HAP-1 (cell line): ENCODE measurements around the gene CLIC5.

ENCODE experiments used
- DNase-seq, 2 experiments: peaks; one replicate each; pipeline ENCODE4 v3.0.0-alpha.2; 2016 to 2020; ENCODE audit warnings: low spot score in 2 of 2
- H3K27me3 ChIP-seq: fragments of 250-450 bp; sonication (Bioruptor Pico); 2 replicates; pipeline ENCODE4 v1.5.1; 2020; ENCODE audit warnings: low read depth, mild to moderate bottlenecking, moderate library complexity
- H3K36me3 ChIP-seq: fragments of 250-450 bp; sonication (Bioruptor Pico); replicated peaks from 2 replicates; pipeline ENCODE4 v1.5.1; 2020; ENCODE audit warnings: mild to moderate bottlenecking
- H3K4me1 ChIP-seq: fragments of 250-450 bp; sonication (Bioruptor Pico); 2 replicates; pipeline ENCODE4 v1.5.1; 2020; ENCODE audit warnings: mild to moderate bottlenecking
- H3K4me3 ChIP-seq: fragments of 250-450 bp; sonication (Bioruptor Pico); 2 replicates; pipeline ENCODE4 v1.5.1; 2020; ENCODE audit warnings: mild to moderate bottlenecking, moderate library complexity
- H3K9me3 ChIP-seq: fragments of 250-450 bp; sonication (Bioruptor Pico); 2 replicates; pipeline ENCODE4 v1.5.1; 2020; ENCODE audit warnings: mild to moderate bottlenecking, moderate library complexity
- in situ Hi-C: fragments of 300-500 bp; cut with MboI; formaldehyde crosslinking; loops from 3 replicates; pipeline ENCODE4 v1.14.3; 2020; ENCODE audit warnings: low sequenced_read_pairs, inconsistent platforms, mixed read lengths

CLIC5 gene

GRCh38 chr6:45956176-45956575 is 59.5 kb downstream of the CLIC5 start:
- in situ Hi-C loops = no loop called here
- no peak for DNase-seq
- H3K4me1 ChIP-seq = no peaks in the 10 kb centered on the region
- H3K4me3 ChIP-seq = no peak overlapping the region
- no peaks in the 10 kb centered on the region for H3K27me3 ChIP-seq
- no peaks in the 10 kb centered on the region for H3K36me3 ChIP-seq
- H3K9me3 ChIP-seq = no peaks in the 10 kb centered on the region

- in situ Hi-C loops = no loop called here
- Histone ChIP-seq H3K9me3 (no peaks in the 10 kb centered on the region), H3K27me3 (no peaks in the 10 kb centered on the region), H3K4me3 (no peak overlapping the region), H3K4me1 (no peaks in the 10 kb centered on the region), H3K36me3 (no peaks in the 10 kb centered on the region)
- no peak for DNase-seq
Observed at GRCh38 chr6:45955597-45955996, 60.1 kb downstream of the CLIC5 start.

- H3K9me3 ChIP-seq = no peaks in the 10 kb centered on the region
- DNase-seq = no peak
- no peaks in the 10 kb centered on the region for H3K27me3 ChIP-seq
- H3K36me3 ChIP-seq = no peaks in the 10 kb centered on the region
- H3K4me3 ChIP-seq = no peak overlapping the region
- in situ Hi-C loops = no loop called here
- no peaks in the 10 kb centered on the region for H3K4me1 ChIP-seq
Observed at GRCh38 chr6:45952546-45952945, 63.1 kb downstream of the CLIC5 start.

GRCh38 chr6:45952168-45952529 is 63.5 kb downstream of the CLIC5 start:
- H3K4me3 ChIP-seq = no peak overlapping the region
- H3K36me3 ChIP-seq = no peaks in the 10 kb centered on the region
- DNase-seq = no peak
- H3K9me3 ChIP-seq = no peaks in the 10 kb centered on the region
- no peaks in the 10 kb centered on the region for H3K4me1 ChIP-seq
- H3K27me3 ChIP-seq = no peaks in the 10 kb centered on the region
- in situ Hi-C loops = no loop called here

GRCh38 chr6:45951321-45952167 is 64.1 kb downstream of the CLIC5 start:
- Histone ChIP-seq H3K36me3 (no peaks in the 10 kb centered on the region), H3K9me3 (no peaks in the 10 kb centered on the region), H3K27me3 (no peaks in the 10 kb centered on the region), H3K4me1 (no peaks in the 10 kb centered on the region), H3K4me3 (no peak overlapping the region)
- DNase-seq = no peak
- in situ Hi-C loops = no loop called here

GRCh38 chr6:45949256-45949655 is 66.4 kb downstream of the CLIC5 start:
- Histone ChIP-seq H3K4me1 (no peaks in the 10 kb centered on the region), H3K27me3 (no peaks in the 10 kb centered on the region), H3K9me3 (no peaks in the 10 kb centered on the region), H3K36me3 (no peaks in the 10 kb centered on the region), H3K4me3 (no peak overlapping the region)
- no peak for DNase-seq
- in situ Hi-C loops = no loop called here

GRCh38 chr6:45947807-45948206 is 67.9 kb downstream of the CLIC5 start:
- no peaks in the 10 kb centered on the region for H3K9me3 ChIP-seq
- no peaks in the 10 kb centered on the region for H3K36me3 ChIP-seq
- H3K27me3 ChIP-seq = no peaks in the 10 kb centered on the region
- in situ Hi-C loops = no loop called here
- DNase-seq = no peak
- no peaks in the 10 kb centered on the region for H3K4me1 ChIP-seq
- H3K4me3 ChIP-seq = no peak overlapping the region

- Histone ChIP-seq H3K4me1 (no peaks in the 10 kb centered on the region), H3K9me3 (no peaks in the 10 kb centered on the region), H3K27me3 (no peaks in the 10 kb centered on the region), H3K36me3 (no peaks in the 10 kb centered on the region), H3K4me3 (no peak overlapping the region)
- DNase-seq = no peak
- in situ Hi-C loops = no loop called here
Observed at GRCh38 chr6:45946887-45947286, 68.8 kb downstream of the CLIC5 start.

- H3K9me3 ChIP-seq = no peaks in the 10 kb centered on the region
- no peak overlapping the region for H3K4me3 ChIP-seq
- H3K36me3 ChIP-seq = no peaks in the 10 kb centered on the region
- no peaks in the 10 kb centered on the region for H3K4me1 ChIP-seq
- in situ Hi-C loops = no loop called here
- DNase-seq = peak; percentile 11 to 40
- no peaks in the 10 kb centered on the region for H3K27me3 ChIP-seq
Observed at GRCh38 chr6:45946352-45946751, 69.3 kb downstream of the CLIC5 start.

- no peaks in the 10 kb centered on the region for H3K27me3 ChIP-seq
- in situ Hi-C loops = no loop called here
- DNase-seq = no peak
Observed at GRCh38 chr6:45942953-45943352, 72.7 kb downstream of the CLIC5 start.

GRCh38 chr6:45933855-45934254 is 81.8 kb downstream of the CLIC5 start:
- H3K27me3 ChIP-seq = 0 out of 2 replicates have a peak, but pooled peaks cover 3% of the 10 kb centered on the region

More at GRCh38 chr6:45942953-45943352, 72.7 kb downstream of the CLIC5 start:
- no peaks in the 10 kb centered on the region for H3K9me3 ChIP-seq
- no peaks in the 10 kb centered on the region for H3K36me3 ChIP-seq
- H3K4me3 ChIP-seq = no peak overlapping the region
- H3K4me1 ChIP-seq = no peaks in the 10 kb centered on the region

GRCh38 chr6:45931232-45931631 is 84.4 kb downstream of the CLIC5 start:
- in situ Hi-C loops = no loop called here
- DNase-seq = no peak
- no peak overlapping the region for H3K4me3 ChIP-seq
- H3K9me3 ChIP-seq = no peaks in the 10 kb centered on the region
- H3K27me3 ChIP-seq = 0 out of 2 replicates have a peak, but pooled peaks cover 3% of the 10 kb centered on the region
- H3K36me3 ChIP-seq = no peaks in the 10 kb centered on the region
- peaks cover 15% of the 10 kb centered on the region for H3K4me1 ChIP-seq

More at GRCh38 chr6:45933855-45934254, 81.8 kb downstream of the CLIC5 start:
- in situ Hi-C loops = no loop called here
- no peaks in the 10 kb centered on the region for H3K9me3 ChIP-seq
- H3K4me1 ChIP-seq = no peaks in the 10 kb centered on the region
- H3K4me3 ChIP-seq = no peak overlapping the region
- no peak for DNase-seq
- H3K36me3 ChIP-seq = no peaks in the 10 kb centered on the region

- Histone ChIP-seq H3K9me3 (no peaks in the 10 kb centered on the region), H3K36me3 (no peaks in the 10 kb centered on the region), H3K4me1 (peaks cover 15% of the 10 kb centered on the region), H3K27me3 (0 out of 2 replicates have a peak, but pooled peaks cover 3% of the 10 kb centered on the region), H3K4me3 (no peak overlapping the region)
- peak; percentile 34 to 77 for DNase-seq
- in situ Hi-C loops = no loop called here
Observed at GRCh38 chr6:45930420-45931040, 85.1 kb downstream of the CLIC5 start.
